Measurements from ENCODE around the gene ZDHHC16.
A peak's percentile ranks its signal among the peaks of the same experiment; 100 is the strongest.

Gene ZDHHC16

GRCh38 chr10:97400665-97401454 lies 45.1 kb upstream of the ZDHHC16 start, which contains the start of gene RRP12 (continued):
- TF ChIP-seq ZNF148 (tag by site-specific recombination; IDR thresholded peaks at IDR 0.05; ENCODE audit: borderline replicate concordance) (no peak), ZNF548 (tag by site-specific recombination; IDR thresholded peaks at IDR 0.05) (no peak), ZNF280C (tag by site-specific recombination; IDR thresholded peaks at IDR 0.05) (no peak), BCL11A (tag by site-specific recombination; IDR thresholded peaks at IDR 0.05; ENCODE audit: low read depth) (no peak), ZNF157 (tag by site-specific recombination; IDR thresholded peaks at IDR 0.05) (no peak), ZNF132 (tag by site-specific recombination; IDR thresholded peaks at IDR 0.05; ENCODE audit: borderline replicate concordance) (no peak), ZNF677 (tag by site-specific recombination; IDR thresholded peaks at IDR 0.05) (no peak), ZNF114 (tag by site-specific recombination; IDR thresholded peaks at IDR 0.05) (no peak), BCL11B (tag by site-specific recombination; IDR thresholded peaks at IDR 0.05; ENCODE audit: low read depth) (no peak), ZNF530 (tag by site-specific recombination; IDR thresholded peaks at IDR 0.05; ENCODE audit: low read depth) (no peak), TRIM28 (IDR thresholded peaks at IDR 0.05; ENCODE audit: borderline replicate concordance, low read length) (no peak), ZNF2 (tag by site-specific recombination; IDR thresholded peaks at IDR 0.05) (peak; percentile 93), ELK4 (IDR thresholded peaks at IDR 0.05; ENCODE audit: borderline replicate concordance, low read depth, low read length) (no peak), ZNF518A (tag by site-specific recombination; conservative IDR thresholded peaks at IDR 0.05; ENCODE audit: low read depth) (peak; percentile 94; the same call in 1 of the 2 replicates), ZBTB21 (tag by site-specific recombination; IDR thresholded peaks at IDR 0.05) (peak; percentile 99), ZNF645 (tag by site-specific recombination; IDR thresholded peaks at IDR 0.05) (no peak), ZNF76 (tag by site-specific recombination; IDR thresholded peaks at IDR 0.05; ENCODE audit: borderline replicate concordance, low read depth) (peak; percentile 73), ZNF580 (tag by site-specific recombination; IDR thresholded peaks at IDR 0.05) (peak; percentile 99), OSR2 (tag by site-specific recombination; IDR thresholded peaks at IDR 0.05) (0 out of 2 replicates have a peak, but pooled peaks have one; percentile 41), GLI4 (tag by site-specific recombination; IDR thresholded peaks at IDR 0.05) (no peak), ZNF596 (tag by site-specific recombination; IDR thresholded peaks at IDR 0.05) (no peak), ZNF324 (tag by site-specific recombination; IDR thresholded peaks at IDR 0.05) (0 out of 2 replicates have a peak, but pooled peaks have one; percentile 27), YY2 (tag by site-specific recombination; IDR thresholded peaks at IDR 0.05) (no peak), BCL6B (tag by site-specific recombination; IDR thresholded peaks at IDR 0.05) (no peak), KLF10 (tag by site-specific recombination; IDR thresholded peaks at IDR 0.05) (peak; percentile 15; the same call in 1 of the 2 replicates), ZNF311 (tag by site-specific recombination; IDR thresholded peaks at IDR 0.05; ENCODE audit: borderline replicate concordance) (no peak)
